Psoas muscle (tissue), 8 donors: ENCODE data around the gene CCDC57. TPM values are rescaled to one million over a fixed set of nuclear protein-coding genes. Genes with fewer than 3 reads are reported as not detected.
"Not testable (repeated sequence)": the region's sequence is repeated elsewhere in the genome, so short reads cannot be mapped to it uniquely, and the experiment has no call there.

Source experiments
- ATAC-seq, 4 donors: fragments of 200-7000 bp; cut with Tn5 transposase; one replicate each; pipeline ENCODE4 v1.9.1; 2020; ENCODE audit warnings: moderate library complexity in 3 of 4, mild to moderate bottlenecking in 2 of 4
- DNase-seq, 2 donors: peaks; one replicate each; pipeline ENCODE4 v3.0.0-alpha.2; 2020
- H3K27ac ChIP-seq: fragments of 200-600 bp; one replicate; pipeline ENCODE4 v1.8.0; 2022
- H3K27me3 ChIP-seq, 3 donors: fragments of 200-600 bp in 1 of 3; one replicate each; pipeline versions ENCODE4 v1.6.1 to v1.8.0; 2013 to 2022; ENCODE audit warnings: low read length in 2 of 3, mild to moderate bottlenecking in 2 of 3, moderate library complexity in 1 of 3; ENCODE audit not compliant: insufficient read depth in 3 of 3
- H3K36me3 ChIP-seq, 2 donors: fragments of 200-600 bp in 1 of 2; one replicate each; pipeline versions ENCODE4 v1.6.1 to v1.8.0; 2013 to 2022; ENCODE audit warnings: low read depth in 1 of 2, mild to moderate bottlenecking in 1 of 2, moderate library complexity in 1 of 2; ENCODE audit not compliant: insufficient read depth in 1 of 2
- H3K4me1 ChIP-seq: fragments of 200-600 bp; one replicate; pipeline ENCODE4 v1.8.0; 2022
- H3K4me3 ChIP-seq: fragments of 200-600 bp; one replicate; pipeline ENCODE4 v1.8.0; 2022; ENCODE audit warnings: mild to moderate bottlenecking
- H3K9me3 ChIP-seq: fragments of 200-600 bp; one replicate; pipeline ENCODE4 v1.8.0; 2022
- CTCF ChIP-seq: fragments of 200-600 bp; IDR thresholded peaks from one replicate; pipeline ENCODE4 v1.8.0; 2022; ENCODE audit warnings: antibody characterized with exemption
- WGBS, 3 donors: extraction: QIAGEN DNeasy Blood & Tissue Kit; methylation state at CpG; one replicate each; pipeline versions ENCODE4 v1.1.6 to v1.1.7; 2013; 5-methylcytosine and 5-hydroxymethylcytosine counted together
- intact Hi-C, 2 donors: fragments of 100-400 bp; cut with DNase I; formaldehyde crosslinking; loops; one replicate each; pipeline versions ENCODE4 v1.11.0 to v1.14.2; 2022
- polyA plus RNA-seq, 3 donors: library from polyadenylated mRNA; stranded (reverse); fragments of 200-250 nt; gene quantifications; one replicate each; pipeline ENCODE4 v1.2.3, GENCODE V29; 2013
- total RNA-seq, 4 donors: library from RNA; stranded (reverse); fragmentation: NEBNext Ultra II Directional in 2 of 4; extraction: Animal tissue kit (Norgen Biotek cat#: 25700) in 2 of 4; gene quantifications; one replicate each; pipeline versions ENCODE4 v1.2.1 to v1.2.4, GENCODE V29; 2021 to 2023
- donor health status: healthy with polysubstance abuse.
- donor health status: DM: no; HTN: no; CAD: no; lungs with moderate emphysema.
- donor health status: Bipolar disorder and iron deficiency.
- donor health status: healthy.
- donor health status: DM: yes; HTN: yes; CAD: no.
- donor health status: DM: no; HTN: no; CAD: no.
- donor health status: DM: no; HTN: no; CAD: no.
- donor health status: DM: yes; HTN: yes; CAD: no.

Gene CCDC57
- total and polyA plus RNA-seq, 7 donors: 7.2 to 15.3 (median 11.1) TPM

DNA sequence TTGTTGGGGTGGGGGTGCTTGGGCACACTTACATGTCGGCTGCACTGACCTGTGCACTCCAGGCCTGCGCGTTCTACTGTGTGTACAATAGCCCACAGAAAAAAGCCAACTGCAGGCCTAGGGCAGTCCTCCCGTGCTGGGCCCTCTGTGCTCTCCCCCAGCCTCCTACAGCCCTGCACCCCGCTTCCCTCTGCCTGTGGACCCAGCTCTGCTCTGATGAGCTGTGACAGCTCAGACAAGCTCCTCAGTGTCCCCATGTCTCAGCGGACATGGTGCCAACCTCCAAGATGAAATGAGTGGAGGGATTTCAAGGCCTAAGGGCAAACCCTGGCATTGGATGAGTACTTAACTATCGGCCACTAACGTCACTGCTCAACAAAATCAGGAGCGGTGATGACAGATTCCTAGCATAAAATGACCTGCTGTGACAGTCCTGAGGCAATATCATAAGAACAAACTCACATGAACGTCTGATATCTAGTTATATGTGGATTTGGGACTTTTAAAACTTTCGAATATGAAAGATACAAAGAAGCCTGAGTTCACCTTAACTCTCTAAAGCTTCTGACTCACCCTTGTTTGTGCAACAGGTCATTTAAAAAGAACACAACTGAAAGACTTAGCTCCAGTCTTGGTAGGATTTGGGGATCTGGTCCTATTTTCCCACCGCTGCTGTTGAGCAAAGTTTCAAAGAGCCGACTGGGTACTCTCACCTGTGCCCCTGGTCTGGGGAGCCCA lies 34.7 kb downstream of the CCDC57 start:
- Histone ChIP-seq H3K4me1 (no peaks in the 10 kb centered on the region), H3K27me3 (no peaks in the 10 kb centered on the region), H3K4me3 (no peak overlapping the region), H3K27ac (no peak overlapping the region), H3K9me3 (no peaks in the 10 kb centered on the region), H3K36me3 (peaks cover 0 to 45% of the 10 kb centered on the region in 2 donors)
- TF ChIP-seq CTCF: no peak
- WGBS, 3 donors: 94 to 98% (median 95%) methylated on average over 11 to 13 of the region's 13 CpGs
- ATAC-seq (no peak), DNase-seq (no peak)
- intact Hi-C loops: no loop called here

- no peak for DNase-seq
These were observed 35.4 kb downstream of the CCDC57 start for GRCh38 chr17:82177276-82177675.

DNA sequence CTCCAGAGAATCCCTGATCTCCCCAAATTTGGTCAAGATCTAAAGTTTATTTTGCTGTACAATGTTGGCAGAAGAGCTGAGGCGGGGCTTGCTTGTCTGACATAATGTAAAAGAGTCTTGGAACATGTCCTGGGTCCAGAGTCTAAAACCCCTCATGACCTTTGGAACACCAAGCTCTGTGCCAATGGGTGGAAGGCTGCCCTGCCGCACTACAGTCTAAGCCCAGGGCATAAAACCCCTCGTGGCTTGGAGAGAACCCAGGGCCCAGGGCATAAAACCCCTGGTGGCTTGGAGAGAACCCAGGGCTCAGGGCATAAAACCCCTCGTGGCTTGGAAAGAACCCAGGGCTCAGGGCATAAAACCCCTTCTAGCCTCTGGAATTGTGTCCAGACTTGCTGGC lies 36.7 kb downstream of the CCDC57 start:
- intact Hi-C loops: no loop called here
- WGBS, 3 donors: 74 to 84% (median 80%) methylated on average over 4 of the region's 4 CpGs

More at GRCh38 chr17:82177276-82177675, 35.4 kb downstream of the CCDC57 start:
- no peak overlapping the region for H3K4me3 ChIP-seq
- intact Hi-C loops: no loop called here
- H3K36me3 ChIP-seq: peaks cover 0 to 47% of the 10 kb centered on the region in 2 donors
- no peaks in the 10 kb centered on the region for H3K9me3 ChIP-seq
- H3K4me1 ChIP-seq: no peaks in the 10 kb centered on the region
- no peak for ATAC-seq
- 87 to 95% (median 90%) methylated on average over 11 of the region's 11 CpGs for WGBS, 3 donors
- no peak for TF ChIP-seq CTCF
- H3K27me3 ChIP-seq: no peaks in the 10 kb centered on the region
- no peak overlapping the region for H3K27ac ChIP-seq

DNA sequence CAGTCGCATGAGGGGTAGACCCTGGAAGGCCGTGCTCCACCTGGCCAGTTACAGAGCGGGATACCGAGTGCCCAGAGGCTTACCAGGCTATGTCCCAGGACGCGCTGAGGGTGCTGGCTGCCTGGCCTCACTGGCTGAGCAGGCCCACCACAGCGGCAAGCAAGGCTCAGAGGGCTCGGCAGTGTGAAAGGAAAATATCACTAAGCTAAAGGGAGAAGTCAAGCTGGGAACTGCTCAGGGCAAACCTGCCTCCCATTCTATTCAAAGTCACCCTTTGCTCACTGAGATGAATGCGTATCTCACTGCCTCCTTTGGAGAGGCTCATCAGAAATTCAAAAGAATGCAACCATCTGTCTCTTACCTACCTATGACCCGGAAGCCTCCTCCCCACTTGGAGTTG lies 37.4 kb downstream of the CCDC57 start:
- Histone ChIP-seq H3K36me3 (peaks cover 0 to 52% of the 10 kb centered on the region in 2 donors), H3K27me3 (no peaks in the 10 kb centered on the region), H3K9me3 (no peaks in the 10 kb centered on the region), H3K27ac (no peak overlapping the region), H3K4me3 (no peak overlapping the region), H3K4me1 (no peaks in the 10 kb centered on the region)
- no peak for TF ChIP-seq CTCF
- intact Hi-C loops: no loop called here
- no peak for DNase-seq
- 87 to 95% (median 89%) methylated on average over 10 of the region's 10 CpGs for WGBS, 3 donors
- no peak for ATAC-seq

More for the DNA sequence above, 36.7 kb downstream of the CCDC57 start:
- TF ChIP-seq CTCF: no peak
- DNase-seq (no peak), ATAC-seq (no peak)
- Histone ChIP-seq H3K9me3 (no peaks in the 10 kb centered on the region), H3K4me1 (no peaks in the 10 kb centered on the region), H3K4me3 (no peak overlapping the region), H3K27ac (no peak overlapping the region), H3K27me3 (no peaks in the 10 kb centered on the region), H3K36me3 (peaks cover 0 to 51% of the 10 kb centered on the region in 2 donors)

GRCh38 chr17:82174042-82174857 lies 38.4 kb downstream of the CCDC57 start:
- intact Hi-C loops: not testable (repeated sequence)

More at GRCh38 chr17:82174042-82174857, 38.4 kb downstream of the CCDC57 start:
- not testable (repeated sequence) for H3K27me3 ChIP-seq, ATAC-seq, H3K4me1 ChIP-seq, H3K27ac ChIP-seq, DNase-seq, H3K4me3 ChIP-seq, H3K9me3 ChIP-seq
- peaks cover 0 to 56% of the 10 kb centered on the region in 2 donors for H3K36me3 ChIP-seq
- 82 to 87% (median 83%) methylated on average over 17 of the region's 17 CpGs for WGBS, 3 donors
